ENCODE results near the gene ARHGAP27. TPM values are rescaled to one million over a fixed set of nuclear protein-coding genes. Genes with fewer than 3 reads are reported as not detected.

Gene ARHGAP27
- total and polyA plus RNA-seq, 2 of the 13 experiments (the other 11 are each of a cell fraction or from before 2014, with no cell fraction given), result 15.5 to 18.9 TPM

GRCh38 chr17:45385331-45385997 is 47.2 kb downstream of the ARHGAP27 start (continued):
- TF ChIP-seq PAXIP1 (CRISPR knock-in tag; conservative IDR thresholded peaks at IDR 0.05) (0 out of 2 replicates have a peak, but pooled peaks have one; percentile 27), ISL2 (CRISPR knock-in tag; IDR thresholded peaks at IDR 0.05) (no peak), BHLHE40 (IDR thresholded peaks at IDR 0.05; ENCODE audit: low read length) (peak; percentile 26; the same call in 1 of the 2 replicates), ZHX1 (CRISPR knock-in tag; IDR thresholded peaks at IDR 0.05; ENCODE audit: low read depth) (0 out of 2 replicates have a peak, but pooled peaks have one; percentile 36), ZBTB33 (CRISPR knock-in tag; IDR thresholded peaks at IDR 0.05) (peak; percentile 44; the same call in 1 of the 2 replicates), EHMT2 (IDR thresholded peaks at IDR 0.05; ENCODE audit: borderline replicate concordance, low read depth, low read length) (no peak), ZNF251 (CRISPR knock-in tag; IDR thresholded peaks at IDR 0.05) (no peak), ATAD3A (CRISPR knock-in tag; IDR thresholded peaks at IDR 0.05) (no peak), SAP130 (CRISPR knock-in tag; IDR thresholded peaks at IDR 0.05; ENCODE audit: low read depth) (peak; percentile 24; the same call in 1 of the 2 replicates), ELF1 (CRISPR knock-in tag; IDR thresholded peaks at IDR 0.05) (no peak), ZNF329 (CRISPR knock-in tag; IDR thresholded peaks at IDR 0.05; ENCODE audit: low read depth) (no peak), SMAD3 (CRISPR knock-in tag; IDR thresholded peaks at IDR 0.05) (0 out of 2 replicates have a peak, but pooled peaks have one; percentile 53), ZNF274 (CRISPR knock-in tag; IDR thresholded peaks at IDR 0.05) (peak; percentile 81), TOPORS (CRISPR knock-in tag; IDR thresholded peaks at IDR 0.05) (no peak), ZSCAN25 (CRISPR knock-in tag; IDR thresholded peaks at IDR 0.05) (peak; percentile 92), ZNF484 (CRISPR knock-in tag; IDR thresholded peaks at IDR 0.05; ENCODE audit: borderline replicate concordance, low read depth) (no peak), ZNF747 (CRISPR knock-in tag; IDR thresholded peaks at IDR 0.05; ENCODE audit: borderline replicate concordance) (no peak), RAD21 (CRISPR knock-in tag; IDR thresholded peaks at IDR 0.05) (peak; percentile 98), PRMT3 (CRISPR knock-in tag; IDR thresholded peaks at IDR 0.05; ENCODE audit: borderline replicate concordance, low read depth) (no peak), ZNF891 (CRISPR knock-in tag; IDR thresholded peaks at IDR 0.05) (0 out of 2 replicates have a peak, but pooled peaks have one; percentile 39), SOX13 (IDR thresholded peaks at IDR 0.05) (no peak), SOX13 (CRISPR knock-in tag; conservative IDR thresholded peaks at IDR 0.05 in 1 of 2, IDR thresholded peaks at IDR 0.05 in 1 of 2) (0 out of 4 replicates have a peak, but pooled peaks of 1 of the 2 experiments have one; percentile 15), ZNF232 (CRISPR knock-in tag; IDR thresholded peaks at IDR 0.05; ENCODE audit: borderline replicate concordance) (no peak)

Measured in HepG2 (cell line).